PC-3 (cell line): Measurements from ENCODE around the gene KIF17. TPM values are rescaled to one million over a fixed set of nuclear protein-coding genes. Genes with fewer than 3 reads are reported as not detected.

ENCODE experiments used
- ATAC-seq: fragments of 200-7000 bp; cut with Tn5 transposase; 2 replicates; pipeline ENCODE4 v1.9.1; 2020; ENCODE audit warnings: mild to moderate bottlenecking, moderate library complexity
- BruUV-seq: library from RNA; stranded (reverse); fragments of 400-500 nt; replicated peaks from 2 replicates; lab custom pipeline; 2021; lab: Mats Ljungman, UMichigan
- CTCF ChIA-PET: fragments of 300-600 bp; sonication (Branson Sonifier 250); formaldehyde crosslinking; loops from one replicate; lab custom pipeline; 2022; ENCODE audit warnings: antibody characterized with exemption; lab: Charles Lee
- POLR2A ChIA-PET: fragments of 300-600 bp; sonication (Branson Sonifier 250); formaldehyde crosslinking; loops from one replicate; lab custom pipeline; 2022; ENCODE audit warnings: antibody characterized with exemption; ENCODE audit not compliant: unreplicated experiment; lab: Charles Lee
- DNase-seq: peaks from one replicate; pipeline ENCODE4 v3.0.0-alpha.2; 2015
- H2AFZ ChIP-seq: fragments of 300-600 bp; sonication (generic); 2 replicates; pipeline ENCODE4 v1.6.0; 2016; ENCODE audit warnings: antibody characterized with exemption, low read length
- H3F3A ChIP-seq: fragments of 300-600 bp; sonication (generic); one replicate; pipeline ENCODE4 v1.6.0; 2017; ENCODE audit warnings: antibody characterized with exemption, low read length, control low read depth, mild to moderate bottlenecking; ENCODE audit not compliant: unreplicated experiment
- H3K27ac ChIP-seq: fragments of 300-600 bp; sonication (generic); 2 replicates; pipeline ENCODE4 v1.5.1; 2016; ENCODE audit warnings: mild to moderate bottlenecking, low read length
- H3K27me3 ChIP-seq: fragments of 300-600 bp; sonication (generic); 2 replicates; pipeline ENCODE4 v1.6.1; 2016; ENCODE audit warnings: low read length, mixed read lengths
- H3K36me3 ChIP-seq: fragments of 300-600 bp; sonication (generic); 2 replicates; pipeline ENCODE4 v1.6.1; 2016; ENCODE audit warnings: low read depth, mixed run types, low read length, mixed read lengths
- H3K4me1 ChIP-seq: fragments of 300-600 bp; sonication (generic); 2 replicates; pipeline ENCODE4 v1.5.1; 2016; ENCODE audit warnings: low read length; ENCODE audit not compliant: insufficient read depth
- H3K4me2 ChIP-seq: fragments of 300-600 bp; sonication (generic); 2 replicates; pipeline ENCODE4 v1.6.0; 2016; ENCODE audit warnings: low read length
- H3K4me3 ChIP-seq: fragments of 300-600 bp; sonication (generic); 2 replicates; pipeline ENCODE4 v1.5.1; 2016; ENCODE audit warnings: mild to moderate bottlenecking, low read length, mixed read lengths
- H3K79me2 ChIP-seq: fragments of 300-600 bp; sonication (generic); 2 replicates; pipeline ENCODE4 v1.6.1; 2017; ENCODE audit warnings: low read length, mixed read lengths
- H3K9ac ChIP-seq: fragments of 300-600 bp; sonication (generic); 2 replicates; pipeline ENCODE4 v1.6.0; 2016; ENCODE audit warnings: mild to moderate bottlenecking, low read length
- H3K9me2 ChIP-seq: fragments of 300-600 bp; sonication (generic); replicated peaks from 2 replicates; pipeline ENCODE4 v1.6.1; 2016; ENCODE audit warnings: mixed run types, low read length, mixed read lengths
- H3K9me3 ChIP-seq: fragments of 300-600 bp; sonication (generic); 2 replicates; pipeline ENCODE4 v1.6.1; 2016; ENCODE audit warnings: low read length, mixed read lengths
- H4K20me1 ChIP-seq: fragments of 300-600 bp; sonication (generic); 2 replicates; pipeline ENCODE4 v1.6.1; 2016; ENCODE audit warnings: low read length, mixed read lengths
- CTCF ChIP-seq: fragments of 300-600 bp; sonication (generic); conservative IDR thresholded peaks from 2 replicates; pipeline ENCODE4 v1.5.1; 2017; ENCODE audit warnings: antibody characterized with exemption, low read depth, mild to moderate bottlenecking, low read length
- EZH2 ChIP-seq: fragments of 300-600 bp; sonication (generic); IDR thresholded peaks from one replicate; pipeline ENCODE4 v1.6.1; 2017; ENCODE audit warnings: antibody characterized with exemption, mild to moderate bottlenecking, low read length; ENCODE audit not compliant: unreplicated experiment
- EZH2phosphoT487 ChIP-seq: fragments of 300-600 bp; sonication (generic); IDR thresholded peaks from 2 replicates; pipeline ENCODE4 v1.6.1; 2018; ENCODE audit warnings: mild to moderate bottlenecking, antibody characterized with exemption, low read length, borderline replicate concordance
- intact Hi-C: fragments of 100-400 bp; cut with micrococcal nuclease; formaldehyde crosslinking; loops from 2 replicates; pipeline ENCODE4 v1.9.0; 2023
- total RNA-seq: library from RNA; depleted of rRNA; stranded (reverse); fragments of >200 nt; gene quantifications from 2 replicates; pipeline ENCODE4 v1.2.3, GENCODE V29; 2014

The KIF17 gene
- total RNA-seq, 1 experiment from 2014 or later = 0.33 TPM

GRCh38 chr1:20670936-20671335 is 46.9 kb downstream of the KIF17 start:
- ChIA-PET POLR2A (no interaction called here), CTCF (no interaction called here)
- H3K36me3 ChIP-seq = no peaks in the 10 kb centered on the region
- intact Hi-C loops = no loop called here
- no peaks in the 10 kb centered on the region for H3K9me3 ChIP-seq
- H3K4me1 ChIP-seq = no peaks in the 10 kb centered on the region
- no TSS peak for BruUV-seq
- H2AFZ ChIP-seq = no peak overlapping the region
- no peak overlapping the region for H3K27ac ChIP-seq
- no peak for DNase-seq
- no peaks in the 10 kb centered on the region for H3K27me3 ChIP-seq
- H3K9me2 ChIP-seq = no peaks in the 10 kb centered on the region
- H3K9ac ChIP-seq = no peak overlapping the region
- ATAC-seq = no peak
- H3K4me3 ChIP-seq = no peak overlapping the region
- no peak for TF ChIP-seq CTCF
- TF ChIP-seq EZH2phosphoT487 = no peak
- no peak for TF ChIP-seq EZH2
- no peaks in the 10 kb centered on the region for H4K20me1 ChIP-seq
- no peaks in the 10 kb centered on the region for H3F3A ChIP-seq
- no peaks in the 10 kb centered on the region for H3K79me2 ChIP-seq
- no peak overlapping the region for H3K4me2 ChIP-seq

GRCh38 chr1:20668581-20668980 is 49.2 kb downstream of the KIF17 start:
- intact Hi-C loops = no loop called here
- Histone ChIP-seq H3K9ac (no peak overlapping the region), H3K9me2 (no peaks in the 10 kb centered on the region), H3K27ac (no peak overlapping the region), H3K9me3 (no peaks in the 10 kb centered on the region), H3K79me2 (no peaks in the 10 kb centered on the region), H3F3A (no peaks in the 10 kb centered on the region), H2AFZ (no peak overlapping the region), H3K4me3 (no peak overlapping the region), H3K4me1 (no peaks in the 10 kb centered on the region), H3K4me2 (no peak overlapping the region), H3K36me3 (no peaks in the 10 kb centered on the region), H3K27me3 (no peaks in the 10 kb centered on the region), H4K20me1 (no peaks in the 10 kb centered on the region)
- no peak for ATAC-seq
- CTCF ChIA-PET = no interaction called here
- no peak for TF ChIP-seq EZH2phosphoT487
- no peak for TF ChIP-seq CTCF
- no peak for TF ChIP-seq EZH2
- no TSS peak for BruUV-seq
- DNase-seq = no peak
- POLR2A ChIA-PET = no interaction called here

GRCh38 chr1:20666804-20667203 is 51.0 kb downstream of the KIF17 start:
- CTCF ChIA-PET = no interaction called here
- no peak overlapping the region for H2AFZ ChIP-seq
- BruUV-seq = no TSS peak
- H3F3A ChIP-seq = no peaks in the 10 kb centered on the region
- peak; percentile 42; the same call in 1 of the 2 replicates for ATAC-seq
- H3K4me2 ChIP-seq = no peak overlapping the region
- no peaks in the 10 kb centered on the region for H3K9me3 ChIP-seq
- H3K36me3 ChIP-seq = no peaks in the 10 kb centered on the region
- TF ChIP-seq CTCF = no peak
- no peak for TF ChIP-seq EZH2phosphoT487
- TF ChIP-seq EZH2 = no peak
- H3K27ac ChIP-seq = no peak overlapping the region
- H3K4me1 ChIP-seq = no peaks in the 10 kb centered on the region
- H3K79me2 ChIP-seq = no peaks in the 10 kb centered on the region
- peak; percentile 44 for DNase-seq
- POLR2A ChIA-PET = no interaction called here
- H3K9me2 ChIP-seq = no peaks in the 10 kb centered on the region
- intact Hi-C loops = no loop called here
- H3K9ac ChIP-seq = no peak overlapping the region
- H3K27me3 ChIP-seq = no peaks in the 10 kb centered on the region
- no peaks in the 10 kb centered on the region for H4K20me1 ChIP-seq
- no peak overlapping the region for H3K4me3 ChIP-seq
